GM12872 (cell line): ENCODE measurements around the gene MBOAT1.

Experiments used
- CTCF ChIP-seq: IDR thresholded peaks from 3 replicates; pipeline ENCODE4 v1.5.1; 2011; ENCODE audit warnings: low read depth, mild to moderate bottlenecking, low read length, moderate library complexity; ENCODE audit not compliant: insufficient read depth

MBOAT1 gene

GRCh38 chr6:20119485-20119884, 92.8 kb downstream of the MBOAT1 start:
- no peak for TF ChIP-seq CTCF

- TF ChIP-seq CTCF: no peak
Observed at GRCh38 chr6:20118892-20119291, 93.4 kb downstream of the MBOAT1 start.

- TF ChIP-seq CTCF: no peak
Observed at GRCh38 chr6:20117474-20117873, 94.8 kb downstream of the MBOAT1 start.

- no peak for TF ChIP-seq CTCF
Observed at GRCh38 chr6:20116792-20117191, 95.5 kb downstream of the MBOAT1 start.

GRCh38 chr6:20115246-20115980, 96.9 kb downstream of the MBOAT1 start:
- no peak for TF ChIP-seq CTCF

- TF ChIP-seq CTCF: no peak
Observed at GRCh38 chr6:20113649-20114224, 98.5 kb downstream of the MBOAT1 start.

GRCh38 chr6:20112841-20113240, 99.4 kb downstream of the MBOAT1 start:
- no peak for TF ChIP-seq CTCF
